ENCODE measurements around the gene KCTD3. TPM values are rescaled to one million over a fixed set of nuclear protein-coding genes. Genes with fewer than 3 reads are reported as not detected.

Gene KCTD3
- total RNA-seq, 1 experiment from 2014 or later = 53.6 TPM

GRCh38 chr1:215581896-215582295 is 14.8 kb downstream of the KCTD3 start:
- Histone ChIP-seq H3K79me2 (ENCODE audit: low read depth) (peaks cover 16% of the 10 kb centered on the region), H3K4me3 (no peak overlapping the region), H3K27ac (peak overlapping the region; percentile 91), H3K36me3 (ENCODE audit: low read depth) (peaks cover 64% of the 10 kb centered on the region), H3K4me2 (no peak overlapping the region), H3K9me2 (ENCODE audit: insufficient read depth) (no peaks in the 10 kb centered on the region; the same call in 1 of the 2 replicates), H3K4me1 (replicated peaks; ENCODE audit: insufficient read depth) (peaks cover 46% of the 10 kb centered on the region), H3K27me3 (ENCODE audit: insufficient read depth, low read depth) (no peaks in the 10 kb centered on the region), H3K9me3 (ENCODE audit: insufficient read depth, low read depth) (peaks cover 3% of the 10 kb centered on the region; the same call in 1 of the 2 replicates), H3F3A (ENCODE audit: insufficient read depth, low read depth) (peaks cover 31% of the 10 kb centered on the region), H4K20me1 (ENCODE audit: insufficient read depth) (no peaks in the 10 kb centered on the region), H2AFZ (no peak overlapping the region)
- intact Hi-C loops (cut with micrococcal nuclease; ENCODE audit: unreplicated experiment) = no loop called here
- CTCF ChIA-PET = no interaction called here
- DNase-seq = no peak
- no peak for TF ChIP-seq EZH2 (IDR thresholded peaks at IDR 0.05; ENCODE audit: low read depth)
- TF ChIP-seq CTCF (conservative IDR thresholded peaks at IDR 0.05) = no peak
- no TSS peak for BruUV-seq (replicated peaks)
- POLR2A ChIA-PET (ENCODE audit: unreplicated experiment) = no interaction called here

GRCh38 chr1:215583185-215583749 is 16.2 kb downstream of the KCTD3 start:
- peak overlapping the region; percentile 49 for H3K4me3 ChIP-seq
- peak overlapping the region; percentile 77 for H2AFZ ChIP-seq
- no TSS peak for BruUV-seq (replicated peaks)
- no peaks in the 10 kb centered on the region for H3K27me3 ChIP-seq (ENCODE audit: insufficient read depth, low read depth)
- intact Hi-C loops (cut with micrococcal nuclease; ENCODE audit: unreplicated experiment) = loop anchor here (1.0 kb wide), 1 partner anchor 16 kb away; the partner anchor contains the start of gene KCTD3
- DNase-seq = peak; percentile 69 to 93
- H3K79me2 ChIP-seq (ENCODE audit: low read depth) = peaks cover 11% of the 10 kb centered on the region; the same call in 1 of the 2 replicates
- H3K9me2 ChIP-seq (ENCODE audit: insufficient read depth) = no peaks in the 10 kb centered on the region
- H3K27ac ChIP-seq = peak overlapping the region; percentile 91
- TF ChIP-seq EZH2 (IDR thresholded peaks at IDR 0.05; ENCODE audit: low read depth) = no peak
- no peak for TF ChIP-seq CTCF (conservative IDR thresholded peaks at IDR 0.05)
- ChIA-PET CTCF (no interaction called here), POLR2A (ENCODE audit: unreplicated experiment) (interaction anchor here (0.7 kb wide), 1 partner anchor 121 kb away, joined by 7 read pairs; no protein-coding TSS in a partner anchor)
- no peaks in the 10 kb centered on the region for H4K20me1 ChIP-seq (ENCODE audit: insufficient read depth)
- peak overlapping the region; percentile 80 for H3K4me2 ChIP-seq
- H3K36me3 ChIP-seq (ENCODE audit: low read depth) = peaks cover 59% of the 10 kb centered on the region
- H3K9me3 ChIP-seq (ENCODE audit: insufficient read depth, low read depth) = peaks cover 3% of the 10 kb centered on the region; the same call in 1 of the 2 replicates
- H3F3A ChIP-seq (ENCODE audit: insufficient read depth, low read depth) = peaks cover 31% of the 10 kb centered on the region
- peaks cover 46% of the 10 kb centered on the region for H3K4me1 ChIP-seq (replicated peaks; ENCODE audit: insufficient read depth)

GRCh38 chr1:215584389-215584788 is 17.3 kb downstream of the KCTD3 start:
- Histone ChIP-seq H3K4me1 (replicated peaks; ENCODE audit: insufficient read depth) (peaks cover 46% of the 10 kb centered on the region), H4K20me1 (ENCODE audit: insufficient read depth) (no peaks in the 10 kb centered on the region), H3K4me3 (0 out of 2 replicates have a peak overlapping the region, but pooled peaks have one; percentile 49), H3K9me2 (ENCODE audit: insufficient read depth) (no peaks in the 10 kb centered on the region), H3K9me3 (ENCODE audit: insufficient read depth, low read depth) (peaks cover 3% of the 10 kb centered on the region; the same call in 1 of the 2 replicates), H3K27ac (peak overlapping the region; percentile 91), H3K27me3 (ENCODE audit: insufficient read depth, low read depth) (no peaks in the 10 kb centered on the region), H3K36me3 (ENCODE audit: low read depth) (peaks cover 55% of the 10 kb centered on the region), H3F3A (ENCODE audit: insufficient read depth, low read depth) (peaks cover 31% of the 10 kb centered on the region), H3K4me2 (peak overlapping the region; percentile 80), H3K79me2 (ENCODE audit: low read depth) (peaks cover 11% of the 10 kb centered on the region; the same call in 1 of the 2 replicates), H2AFZ (no peak overlapping the region)
- DNase-seq = no peak
- POLR2A ChIA-PET (ENCODE audit: unreplicated experiment) = no interaction called here
- CTCF ChIA-PET = no interaction called here
- BruUV-seq (replicated peaks) = no TSS peak
- intact Hi-C loops (cut with micrococcal nuclease; ENCODE audit: unreplicated experiment) = no loop called here
- TF ChIP-seq EZH2 (IDR thresholded peaks at IDR 0.05; ENCODE audit: low read depth) (no peak), CTCF (conservative IDR thresholded peaks at IDR 0.05) (no peak)

Data from PC-9 (cell line).